HEK293 (cell line): ENCODE results near the gene TRIM36.

Experiments used
- MYNN ChIP-seq: fragments of 450-650 bp; formaldehyde crosslinking; IDR thresholded peaks from 2 replicates; pipeline ENCODE4 v1.5.1; 2016; ENCODE audit warnings: missing biosample characterization, missing genetic modification characterization, borderline replicate concordance
- ZNF140 ChIP-seq: fragments of 450-650 bp; formaldehyde crosslinking; IDR thresholded peaks from 2 replicates; pipeline ENCODE4 v1.5.1; 2016; ENCODE audit warnings: missing biosample characterization, missing genetic modification characterization

- no peak for TF ChIP-seq ZNF140
- no peak for TF ChIP-seq MYNN
These were observed 69.3 kb downstream of the TRIM36 start for GRCh38 chr5:115100319-115100955.
